ENCODE measurements around the gene GP2. TPM values are rescaled to one million over a fixed set of nuclear protein-coding genes. Genes with fewer than 3 reads are reported as not detected.

Gene GP2
- not detected in 2 replicates for total RNA-seq

DNA sequence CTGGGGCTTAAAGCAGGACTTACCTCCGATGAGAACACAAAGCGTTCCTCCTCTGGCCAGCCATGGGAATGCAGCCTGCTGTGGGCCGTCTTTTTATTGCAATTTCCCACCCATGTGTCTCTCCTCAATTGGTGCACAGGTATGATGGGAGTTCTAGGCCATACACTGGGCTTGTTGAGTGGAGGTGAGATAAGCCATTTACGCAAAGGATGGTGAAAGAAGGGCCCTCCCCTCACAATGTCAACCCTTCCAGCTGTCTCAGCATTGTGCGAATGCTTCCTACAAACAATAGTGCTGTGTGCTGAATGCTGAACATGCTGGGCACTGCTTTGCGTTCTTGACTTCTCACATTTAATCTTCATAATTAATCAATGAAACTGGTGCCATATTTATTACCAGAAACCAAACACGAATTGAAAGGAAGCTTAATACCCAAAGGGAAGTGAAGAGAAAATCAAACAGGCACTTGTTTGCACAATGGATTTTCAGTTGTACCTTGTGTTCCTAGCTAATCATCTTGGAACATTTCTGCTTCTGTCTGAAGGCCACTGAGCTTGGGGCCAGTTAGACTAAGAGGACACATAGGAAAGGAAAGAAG lies at the start of gene GP2:
GP2 (minus strand) TSS at position 70 of the 598 bp plus-strand sequence. CDS start 1,082 bp downstream, outside the sequence.
- DNase-seq (ENCODE audit: low read depth in 2 of 2) = no peak

GRCh38 chr16:20372701-20373100 lies 45.4 kb upstream of the GP2 start:
- no peak for DNase-seq (ENCODE audit: low read depth in 2 of 2)

GRCh38 chr16:20369452-20370054 lies 42.2 kb upstream of the GP2 start:
- DNase-seq (ENCODE audit: low read depth in 2 of 2) = no peak

DNA sequence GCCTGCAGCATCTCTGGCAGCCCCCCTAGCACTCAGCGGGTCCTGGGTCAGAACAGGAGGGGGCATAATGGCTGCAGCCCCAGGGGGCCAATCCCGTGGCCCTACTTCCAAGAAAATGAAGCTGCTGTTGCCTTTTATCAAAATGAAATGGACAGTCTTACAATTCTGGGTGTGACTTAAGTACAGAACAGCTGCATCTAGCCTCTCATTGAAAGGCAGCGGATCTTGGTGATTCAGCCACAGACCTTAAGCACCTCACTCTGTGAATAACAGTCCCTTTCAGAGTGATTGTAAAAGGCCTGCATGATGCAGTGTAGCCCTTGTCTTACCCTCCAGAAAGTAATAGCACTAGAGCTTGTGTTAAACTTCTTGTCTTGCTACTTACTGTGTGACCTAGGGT lies 36.7 kb upstream of the GP2 start:
- no peak for DNase-seq (ENCODE audit: low read depth in 2 of 2)

GRCh38 chr16:20363191-20363590 lies 35.9 kb upstream of the GP2 start:
- DNase-seq (ENCODE audit: low read depth in 2 of 2) = no peak

DNA sequence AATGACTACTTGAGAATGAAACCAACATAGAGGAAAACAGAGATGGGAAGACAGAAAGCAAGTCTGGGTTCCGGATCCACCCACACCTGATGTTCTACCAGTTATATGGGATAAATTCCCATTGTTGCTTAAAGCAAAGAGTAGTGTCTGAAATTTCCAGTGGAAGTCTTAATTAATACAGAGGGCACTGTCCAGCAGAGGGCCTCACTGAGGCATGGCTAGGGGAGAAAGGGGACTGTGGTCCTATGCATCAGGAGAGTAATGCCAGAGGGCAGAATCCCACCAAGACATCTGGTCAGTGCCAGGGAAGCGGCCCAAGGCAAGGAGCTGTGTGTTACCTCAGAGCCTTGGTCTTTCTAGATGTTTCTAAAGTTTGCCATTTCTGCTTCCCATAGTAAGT lies 32.7 kb upstream of the GP2 start:
- peak in 1 of 2 donors; percentile 22 for DNase-seq (ENCODE audit: low read depth in 2 of 2)

DNA sequence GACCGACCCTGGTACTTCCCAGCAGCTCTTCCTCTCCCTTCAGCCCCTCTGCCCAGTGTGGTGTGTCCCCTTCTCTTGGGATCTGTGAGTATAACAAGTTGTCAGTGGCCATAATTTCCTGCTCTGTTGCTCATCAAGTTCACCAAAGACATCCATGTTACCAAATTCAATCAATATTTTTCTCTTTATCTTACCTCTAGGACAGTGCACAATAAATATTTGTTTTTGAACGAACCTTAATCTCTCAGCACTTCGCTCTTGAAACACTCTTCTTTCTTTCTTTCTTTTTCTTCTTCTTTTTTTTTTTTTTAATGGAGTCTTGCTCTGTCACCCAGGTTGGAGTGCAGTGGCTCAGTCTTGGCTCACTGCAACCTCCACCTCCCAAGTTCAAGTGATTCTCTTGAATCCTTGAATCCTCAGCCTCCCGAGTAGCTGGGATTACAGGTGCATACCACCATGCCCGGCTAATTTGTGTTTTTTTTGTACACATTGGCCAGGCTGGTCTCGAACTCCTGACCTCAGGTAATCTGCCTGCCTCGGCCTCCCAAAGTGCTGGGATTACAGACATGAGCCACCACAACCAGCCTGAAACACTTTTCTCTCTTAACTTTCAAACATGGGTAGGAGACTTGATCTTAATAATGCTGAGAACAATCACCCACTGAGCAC lies 27.9 kb upstream of the GP2 start:
- DNase-seq (ENCODE audit: low read depth in 2 of 2) = no peak

GRCh38 chr16:20353379-20353778 lies 26.1 kb upstream of the GP2 start:
- no peak for DNase-seq (ENCODE audit: low read depth in 2 of 2)

GRCh38 chr16:20352615-20353014 lies 25.3 kb upstream of the GP2 start, which contains the start of gene UMOD:
Gene UMOD, minus strand, starts transcription at chr16:20352715. Its CDS starts 1,978 bp downstream, at chr16:20350737.
- DNase-seq (ENCODE audit: low read depth in 2 of 2) = no peak

GRCh38 chr16:20349615-20350014 lies 22.3 kb upstream of the GP2 start:
- no peak for DNase-seq (ENCODE audit: low read depth in 2 of 2)

GRCh38 chr16:20348365-20349185 lies 21.3 kb upstream of the GP2 start:
- DNase-seq (ENCODE audit: low read depth in 2 of 2) = peak in 1 of 2 donors; percentile 45

- DNase-seq (ENCODE audit: low read depth in 2 of 2) = no peak
Measured at GRCh38 chr16:20347666-20348364, 20.5 kb upstream of the GP2 start.

DNA sequence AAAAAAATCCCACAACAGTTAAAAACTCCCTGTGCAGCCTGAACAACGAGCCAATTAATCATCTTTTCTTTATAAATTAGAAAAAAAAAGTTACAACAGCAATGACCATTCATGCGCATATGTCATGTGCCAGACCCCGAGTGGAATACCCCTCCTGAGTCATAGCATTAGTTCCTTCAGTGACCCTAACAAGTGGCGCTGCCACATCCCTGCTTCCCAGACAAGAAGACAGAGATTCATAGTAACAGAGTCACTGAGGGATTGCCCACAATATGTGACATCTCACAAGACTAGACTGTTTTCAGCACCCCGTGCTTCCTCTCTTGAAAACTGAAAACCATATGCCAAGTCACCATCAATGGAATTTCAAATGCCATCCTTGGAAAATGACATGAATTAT lies 17.3 kb upstream of the GP2 start:
- DNase-seq (ENCODE audit: low read depth in 2 of 2) = no peak

- DNase-seq (ENCODE audit: low read depth in 2 of 2) = no peak
Measured at GRCh38 chr16:20339744-20340143, 12.4 kb upstream of the GP2 start.

DNA sequence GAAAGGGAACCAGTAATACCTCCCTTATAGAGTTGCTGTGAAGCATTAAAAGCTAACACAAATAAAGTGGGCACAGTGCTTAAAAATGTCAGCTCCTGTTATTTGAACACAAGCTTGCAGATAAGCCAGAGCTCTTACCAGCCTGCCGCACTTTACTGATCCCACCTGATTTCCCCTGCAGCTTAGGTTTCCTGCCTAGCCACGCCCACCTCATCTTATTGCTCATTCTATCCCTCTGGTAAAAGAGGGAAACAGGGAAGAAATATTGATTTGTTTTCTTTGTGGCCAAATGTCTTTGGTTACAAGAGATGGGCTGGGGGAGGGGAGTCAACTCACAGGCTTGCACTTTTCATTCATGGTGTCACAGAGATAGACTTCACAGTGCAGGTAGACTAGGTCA lies 9.6 kb upstream of the GP2 start:
- DNase-seq (ENCODE audit: low read depth in 2 of 2) = no peak

DNA sequence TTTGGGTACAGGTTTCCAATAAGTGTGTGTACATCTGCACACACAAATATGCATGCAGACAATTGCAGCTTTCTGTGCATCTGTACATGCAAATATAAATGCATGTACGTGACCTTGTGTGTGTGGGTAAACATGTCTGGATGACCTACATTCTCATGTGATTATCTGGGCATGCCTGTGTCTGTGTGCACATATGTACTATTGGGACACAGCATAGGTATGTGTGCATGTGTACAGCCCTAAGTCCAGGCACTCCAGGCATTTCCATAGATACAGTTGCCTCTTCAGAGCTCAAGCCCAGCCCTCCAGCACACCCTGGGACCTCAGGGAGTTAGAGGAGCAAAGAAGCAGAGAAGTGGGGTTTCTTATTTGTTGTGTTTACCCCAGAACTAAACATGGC lies 7.1 kb upstream of the GP2 start:
- DNase-seq (ENCODE audit: low read depth in 2 of 2) = no peak

DNA sequence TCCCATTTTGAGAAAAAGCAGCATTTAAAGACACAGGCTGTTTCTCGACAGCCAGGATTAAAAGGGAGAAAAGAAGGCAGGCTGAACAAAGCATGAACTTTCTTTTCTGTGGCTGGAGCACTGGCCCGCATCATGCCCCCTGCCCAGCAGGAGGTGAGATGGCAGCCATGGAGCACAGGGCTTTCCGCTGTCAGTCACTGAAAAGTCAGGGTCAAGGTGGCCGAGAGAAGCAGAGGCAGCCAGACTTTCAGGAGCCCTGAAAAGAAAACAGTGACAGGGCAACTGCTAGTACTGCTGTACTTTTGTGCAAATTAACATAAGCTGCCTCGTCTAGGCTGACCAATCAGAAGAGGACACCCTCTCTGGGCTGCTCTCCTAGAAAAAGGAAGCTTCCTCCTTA lies 5.8 kb upstream of the GP2 start:
- DNase-seq (ENCODE audit: low read depth in 2 of 2) = no peak

DNA sequence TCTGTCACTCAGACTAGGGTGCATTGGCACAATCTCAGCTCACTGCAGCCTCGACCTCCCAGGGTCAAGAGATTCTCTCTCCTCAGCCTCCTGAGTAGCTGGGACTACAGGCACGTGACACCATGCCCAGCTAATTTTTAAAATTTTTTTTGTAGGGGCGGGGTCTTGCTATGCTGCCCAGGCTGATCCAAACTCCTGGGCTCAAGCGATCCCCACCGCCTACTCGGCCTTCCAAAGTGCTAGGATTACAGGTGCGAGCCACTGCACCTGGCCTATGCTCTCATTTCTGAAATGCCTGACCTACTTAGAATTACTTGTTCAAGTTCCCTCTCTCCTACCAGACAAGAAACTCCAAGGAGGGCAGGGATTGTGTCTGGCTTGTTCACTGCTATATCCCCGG lies 5.1 kb upstream of the GP2 start:
- DNase-seq (ENCODE audit: low read depth in 2 of 2) = no peak

GRCh38 chr16:20331635-20332034 lies 4.3 kb upstream of the GP2 start:
- DNase-seq (ENCODE audit: low read depth in 2 of 2) = no peak

DNA sequence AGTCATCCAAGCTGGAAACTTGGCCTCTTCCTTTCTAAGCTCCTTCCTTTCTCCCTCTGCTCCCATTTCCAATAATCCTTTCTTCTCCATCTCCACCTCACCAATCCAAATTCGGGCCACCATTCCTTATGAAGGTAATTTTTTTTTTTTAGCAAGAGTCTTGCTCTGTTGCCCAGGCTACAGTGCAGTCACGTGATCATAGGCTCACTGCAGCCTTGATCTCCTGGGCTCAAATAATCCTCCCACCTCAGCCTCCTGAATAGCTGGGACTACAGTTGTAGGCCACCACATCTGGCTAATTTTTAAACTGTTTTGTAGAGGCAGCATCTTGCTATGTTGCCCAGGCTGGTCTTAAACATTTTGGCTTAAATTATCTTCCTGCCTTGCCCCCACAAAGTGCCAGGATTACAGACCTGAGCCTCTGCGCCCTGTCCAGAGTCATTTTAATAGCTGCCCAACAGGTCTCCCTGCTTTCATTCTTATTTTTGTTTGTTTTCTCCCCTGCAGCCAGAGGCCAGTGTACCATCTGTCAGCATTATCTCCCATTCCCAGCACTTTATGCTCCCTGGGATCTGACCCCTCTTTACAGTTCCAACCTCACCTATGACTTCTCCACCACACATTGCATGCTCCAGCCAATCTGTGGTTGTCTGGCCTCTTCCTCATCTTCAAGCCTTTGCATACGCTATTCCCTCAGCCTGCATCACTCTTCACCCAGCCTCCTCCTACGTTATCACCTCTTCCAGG lies 2.3 kb upstream of the GP2 start:
- no peak for DNase-seq (ENCODE audit: low read depth in 2 of 2)

- no peak for DNase-seq (ENCODE audit: low read depth in 2 of 2)
Measured at GRCh38 chr16:20326321-20326720, 992 bp downstream of the GP2 start.
